ENCODE data around the gene SF3A1.

Gene SF3A1

GRCh38 chr22:30326255-30326705 lies 30.4 kb downstream of the SF3A1 start:
- peak overlapping the region; percentile 98 for H3K4me3 ChIP-seq (ENCODE audit: severe bottlenecking)
- no peak for TF ChIP-seq CTCF (IDR thresholded peaks at IDR 0.05; ENCODE audit: poor library complexity, severe bottlenecking)
- peak overlapping the region; percentile 53 for H3K27ac ChIP-seq (ENCODE audit: poor library complexity, severe bottlenecking)
- H3K36me3 ChIP-seq (ENCODE audit: low read depth): no peaks in the 10 kb centered on the region
- H3K27me3 ChIP-seq (ENCODE audit: insufficient read depth, poor library complexity, severe bottlenecking): no peaks in the 10 kb centered on the region
- peaks cover 21% of the 10 kb centered on the region for H3K4me1 ChIP-seq (ENCODE audit: insufficient read depth, poor library complexity, severe bottlenecking)
- H3K9me3 ChIP-seq (ENCODE audit: severe bottlenecking): no peaks in the 10 kb centered on the region
- DNase-seq (ENCODE audit: low spot score): no peak
- peak; percentile 18; the same call in 1 of the 3 replicates for ATAC-seq (ENCODE audit: low read depth)

GRCh38 chr22:30325724-30326254 lies 30.9 kb downstream of the SF3A1 start:
- Histone ChIP-seq H3K27ac (ENCODE audit: poor library complexity, severe bottlenecking) (peak overlapping the region; percentile 53), H3K36me3 (ENCODE audit: low read depth) (no peaks in the 10 kb centered on the region)
- no peak for ATAC-seq (ENCODE audit: low read depth)

GRCh38 chr22:30325065-30325720 lies 31.5 kb downstream of the SF3A1 start:
- no peaks in the 10 kb centered on the region for H3K36me3 ChIP-seq (ENCODE audit: low read depth)
- H3K9me3 ChIP-seq (ENCODE audit: severe bottlenecking): no peaks in the 10 kb centered on the region
- H3K27me3 ChIP-seq (ENCODE audit: insufficient read depth, poor library complexity, severe bottlenecking): no peaks in the 10 kb centered on the region
- ATAC-seq (ENCODE audit: low read depth): peak; percentile 72
- no peak for DNase-seq (ENCODE audit: low spot score)
- peaks cover 21% of the 10 kb centered on the region for H3K4me1 ChIP-seq (ENCODE audit: insufficient read depth, poor library complexity, severe bottlenecking)
- H3K27ac ChIP-seq (ENCODE audit: poor library complexity, severe bottlenecking): peak overlapping the region; percentile 53
- no peak for TF ChIP-seq CTCF (IDR thresholded peaks at IDR 0.05; ENCODE audit: poor library complexity, severe bottlenecking)
- H3K4me3 ChIP-seq (ENCODE audit: severe bottlenecking): peak overlapping the region; percentile 98

More at GRCh38 chr22:30325724-30326254, 30.9 kb downstream of the SF3A1 start:
- Histone ChIP-seq H3K4me1 (ENCODE audit: insufficient read depth, poor library complexity, severe bottlenecking) (peaks cover 21% of the 10 kb centered on the region), H3K27me3 (ENCODE audit: insufficient read depth, poor library complexity, severe bottlenecking) (no peaks in the 10 kb centered on the region), H3K9me3 (ENCODE audit: severe bottlenecking) (no peaks in the 10 kb centered on the region), H3K4me3 (ENCODE audit: severe bottlenecking) (peak overlapping the region; percentile 98)
- DNase-seq (ENCODE audit: low spot score): no peak
- TF ChIP-seq CTCF (IDR thresholded peaks at IDR 0.05; ENCODE audit: poor library complexity, severe bottlenecking): no peak

- Histone ChIP-seq H3K27ac (ENCODE audit: poor library complexity, severe bottlenecking) (peak overlapping the region; percentile 53), H3K4me3 (ENCODE audit: severe bottlenecking) (no peak overlapping the region), H3K9me3 (ENCODE audit: severe bottlenecking) (no peaks in the 10 kb centered on the region), H3K27me3 (ENCODE audit: insufficient read depth, poor library complexity, severe bottlenecking) (no peaks in the 10 kb centered on the region), H3K4me1 (ENCODE audit: insufficient read depth, poor library complexity, severe bottlenecking) (peaks cover 21% of the 10 kb centered on the region), H3K36me3 (ENCODE audit: low read depth) (peaks cover 3% of the 10 kb centered on the region)
- DNase-seq (ENCODE audit: low spot score) (no peak), ATAC-seq (ENCODE audit: low read depth) (no peak)
- no peak for TF ChIP-seq CTCF (IDR thresholded peaks at IDR 0.05; ENCODE audit: poor library complexity, severe bottlenecking)
These were observed 32.5 kb downstream of the SF3A1 start for GRCh38 chr22:30324014-30324730.
